CD4-positive, CD25-positive, alpha-beta regulatory T cell (primary cell): ENCODE data around the gene DUSP28. TPM values are rescaled to one million over a fixed set of nuclear protein-coding genes. Genes with fewer than 3 reads are reported as not detected.

ENCODE experiments used
- ATAC-seq, 2 donors: fragments of 150-1000 bp; cut with Tn5 transposase; one replicate each; pipeline ENCODE4 v1.10.0; 2021; ENCODE audit warnings: low read depth in 2 of 2, moderate number of reproducible peaks in 2 of 2, moderate library complexity in 1 of 2
- DNase-seq, 3 donors: peaks; one replicate each; pipeline versions ENCODE4 v3.0.0 to v3.0.0-alpha.2; 2012 to 2022; ENCODE audit warnings: mixed read lengths in 1 of 3
- H3K27ac ChIP-seq: one replicate; pipeline ENCODE4 v1.7.0; 2013; ENCODE audit warnings: mild to moderate bottlenecking, low read length; ENCODE audit not compliant: insufficient read depth, poor library complexity, severe bottlenecking
- H3K27me3 ChIP-seq: one replicate; pipeline ENCODE4 v1.7.0; 2013; ENCODE audit warnings: low read length; ENCODE audit not compliant: control insufficient read depth, insufficient read depth
- H3K36me3 ChIP-seq: one replicate; pipeline ENCODE4 v1.7.0; 2013; ENCODE audit warnings: mild to moderate bottlenecking, low read length, moderate library complexity; ENCODE audit not compliant: control insufficient read depth, insufficient read depth
- H3K4me1 ChIP-seq: 2 replicates; pipeline ENCODE4 v1.7.0; 2013; ENCODE audit warnings: mild to moderate bottlenecking, low read length; ENCODE audit not compliant: insufficient read depth, control insufficient read depth, poor library complexity, severe bottlenecking
- H3K4me3 ChIP-seq: one replicate; pipeline ENCODE4 v1.7.0; 2013; ENCODE audit warnings: low read depth, mild to moderate bottlenecking, low read length, moderate library complexity
- H3K9me3 ChIP-seq, 2 experiments: 1 replicate in 1 of 2; 2 replicates in 1 of 2; pipeline ENCODE4 v1.7.0; 2013; ENCODE audit warnings: low read length in 2 of 2, mild to moderate bottlenecking in 1 of 2, moderate library complexity in 1 of 2; ENCODE audit not compliant: control insufficient read depth in 2 of 2
- H3K27ac Mint-ChIP-seq, 3 donors: one replicate each; pipeline ENCODE4 v1.8.0; 2020 to 2022; ENCODE audit warnings: mild to moderate bottlenecking in 3 of 3, mixed read lengths in 3 of 3, moderate library complexity in 2 of 3
- H3K27me3 Mint-ChIP-seq: one replicate; pipeline ENCODE4 v1.8.0; 2022; ENCODE audit warnings: mild to moderate bottlenecking, mixed read lengths
- H3K36me3 Mint-ChIP-seq: one replicate; pipeline ENCODE4 v1.8.0; 2020; ENCODE audit warnings: mixed read lengths
- H3K4me1 Mint-ChIP-seq, 4 donors: one replicate each; pipeline ENCODE4 v1.8.0; 2020 to 2022; ENCODE audit warnings: mixed read lengths in 4 of 4, mild to moderate bottlenecking in 1 of 4
- H3K4me3 Mint-ChIP-seq, 4 donors: one replicate each; pipeline ENCODE4 v1.8.0; 2020 to 2022; ENCODE audit warnings: mild to moderate bottlenecking in 4 of 4, mixed read lengths in 4 of 4, moderate library complexity in 3 of 4
- H3K9me3 Mint-ChIP-seq, 7 donors: one replicate each; pipeline ENCODE4 v1.8.0; 2020 to 2022; ENCODE audit warnings: mixed read lengths in 7 of 7, mild to moderate bottlenecking in 3 of 7, moderate library complexity in 2 of 7
- polyA plus RNA-seq, 4 donors: library from polyadenylated mRNA; unstranded; fragments of 300-500 nt; fragmentation: Illumina TruSeq; gene quantifications; one replicate each; pipeline ENCODE4 v1.2.3, GENCODE V29; 2021
- total RNA-seq: library from RNA; stranded (reverse); gene quantifications from one replicate; pipeline ENCODE4 v1.2.3, GENCODE V29; 2022

The DUSP28 gene
- total RNA-seq (8.3 TPM), polyA plus RNA-seq (10 to 100 TPM; 14.9 to 27.2 (median 18.1) TPM)

- peak within 1 kb of the TSS; percentile 89 to 98 (median 94) for H3K4me3 Mint-ChIP-seq
These were observed at the start of gene DUSP28 for GRCh38 chr2:240560084-240560479. TSS of gene DUSP28 (plus strand) at chr2:240560357. CDS start at chr2:240560685, 328 bp downstream.

GRCh38 chr2:240510513-240511210 lies 49.5 kb upstream of the DUSP28 start:
- Mint-ChIP-seq H3K9me3 (peaks cover 0 to 2% (median 0%) of the 10 kb centered on the region in 7 donors), H3K27ac (peak overlapping the region in 1 of 3 donors; percentile 44), H3K4me3 (no peak overlapping the region), H3K36me3 (peaks cover 17% of the 10 kb centered on the region), H3K4me1 (peaks cover 5 to 12% (median 9%) of the 10 kb centered on the region in 4 donors), H3K27me3 (no peaks in the 10 kb centered on the region)
- H3K4me3 ChIP-seq = no peak overlapping the region
- no peak overlapping the region for H3K27ac ChIP-seq
- H3K36me3 ChIP-seq = no peaks in the 10 kb centered on the region
- no peaks in the 10 kb centered on the region for H3K27me3 ChIP-seq
- H3K9me3 ChIP-seq = no peaks in the 10 kb centered on the region
- DNase-seq (no peak), ATAC-seq (no peak)
- peaks cover 14% of the 10 kb centered on the region for H3K4me1 ChIP-seq

More at GRCh38 chr2:240560084-240560479, at the start of gene DUSP28:
- H3K36me3 ChIP-seq = no peaks in the 10 kb centered on the region
- DNase-seq (peak; percentile 85 to 91 (median 90)), ATAC-seq (peak; percentile 63 to 68)
- H3K4me3 ChIP-seq = peak within 1 kb of the TSS; percentile 90
- peaks cover 77% of the 10 kb centered on the region for H3K4me1 ChIP-seq
- Mint-ChIP-seq H3K9me3 (no peaks in the 10 kb centered on the region), H3K27me3 (peaks cover 4% of the 10 kb centered on the region), H3K27ac (peak within 1 kb of the TSS; percentile 84 to 95 (median 94)), H3K4me1 (peaks cover 28 to 76% (median 59%) of the 10 kb centered on the region in 4 donors), H3K36me3 (peaks cover 15% of the 10 kb centered on the region)
- no peaks in the 10 kb centered on the region for H3K9me3 ChIP-seq
- peak within 1 kb of the TSS; percentile 95 for H3K27ac ChIP-seq
- H3K27me3 ChIP-seq = no peaks in the 10 kb centered on the region

GRCh38 chr2:240511351-240512108 lies 48.6 kb upstream of the DUSP28 start:
- Histone ChIP-seq H3K4me3 (no peak overlapping the region), H3K36me3 (no peaks in the 10 kb centered on the region), H3K4me1 (peaks cover 14% of the 10 kb centered on the region), H3K27me3 (no peaks in the 10 kb centered on the region), H3K27ac (no peak overlapping the region), H3K9me3 (no peaks in the 10 kb centered on the region)
- Mint-ChIP-seq H3K4me1 (peaks cover 5 to 12% (median 9%) of the 10 kb centered on the region in 4 donors), H3K27ac (no peak overlapping the region), H3K36me3 (peaks cover 20% of the 10 kb centered on the region), H3K4me3 (no peak overlapping the region), H3K9me3 (peaks cover 0 to 2% (median 0%) of the 10 kb centered on the region in 7 donors), H3K27me3 (no peaks in the 10 kb centered on the region)
- DNase-seq (no peak), ATAC-seq (no peak)

GRCh38 chr2:240512109-240512485 lies 48.1 kb upstream of the DUSP28 start:
- no peak for ATAC-seq
- H3K36me3 Mint-ChIP-seq = peaks cover 20% of the 10 kb centered on the region
- Histone ChIP-seq H3K4me3 (no peak overlapping the region), H3K27ac (no peak overlapping the region), H3K36me3 (no peaks in the 10 kb centered on the region), H3K9me3 (no peaks in the 10 kb centered on the region), H3K4me1 (peaks cover 14% of the 10 kb centered on the region), H3K27me3 (no peaks in the 10 kb centered on the region)
- H3K9me3 Mint-ChIP-seq = peaks cover 0 to 2% (median 0%) of the 10 kb centered on the region in 7 donors
- H3K27me3 Mint-ChIP-seq = no peaks in the 10 kb centered on the region
- H3K4me1 Mint-ChIP-seq = peaks cover 5 to 12% (median 9%) of the 10 kb centered on the region in 4 donors
- H3K4me3 Mint-ChIP-seq = no peak overlapping the region
- no peak overlapping the region for H3K27ac Mint-ChIP-seq
- no peak for DNase-seq

- Histone ChIP-seq H3K9me3 (no peaks in the 10 kb centered on the region), H3K36me3 (no peaks in the 10 kb centered on the region), H3K4me1 (peaks cover 14% of the 10 kb centered on the region), H3K27ac (no peak overlapping the region), H3K4me3 (no peak overlapping the region), H3K27me3 (no peaks in the 10 kb centered on the region)
- peaks cover 0 to 2% (median 0%) of the 10 kb centered on the region in 7 donors for H3K9me3 Mint-ChIP-seq
- H3K27ac Mint-ChIP-seq = peak overlapping the region in 2 of 3 donors; percentile 10 to 69
- DNase-seq (no peak), ATAC-seq (no peak)
- H3K4me3 Mint-ChIP-seq = no peak overlapping the region
- peaks cover 24% of the 10 kb centered on the region for H3K36me3 Mint-ChIP-seq
- peaks cover 5 to 12% (median 9%) of the 10 kb centered on the region in 4 donors for H3K4me1 Mint-ChIP-seq
- no peaks in the 10 kb centered on the region for H3K27me3 Mint-ChIP-seq
These were observed 47.3 kb upstream of the DUSP28 start for GRCh38 chr2:240512666-240513535.

GRCh38 chr2:240513549-240514287 lies 46.4 kb upstream of the DUSP28 start:
- DNase-seq = peak; percentile 75 to 89 (median 84)
- no peaks in the 10 kb centered on the region for H3K36me3 ChIP-seq
- peak overlapping the region in 3 of 4 donors; percentile 3 to 9 (median 3) for H3K4me3 Mint-ChIP-seq
- peaks cover 14% of the 10 kb centered on the region for H3K4me1 ChIP-seq
- peak overlapping the region; percentile 80 for H3K27ac ChIP-seq
- no peaks in the 10 kb centered on the region for H3K27me3 Mint-ChIP-seq
- H3K27ac Mint-ChIP-seq = peak overlapping the region; percentile 88 to 91 (median 91)
- H3K4me3 ChIP-seq = peak overlapping the region; percentile 56
- peaks cover 0 to 2% (median 0%) of the 10 kb centered on the region in 7 donors for H3K9me3 Mint-ChIP-seq
- H3K9me3 ChIP-seq = no peaks in the 10 kb centered on the region
- no peaks in the 10 kb centered on the region for H3K27me3 ChIP-seq
- H3K4me1 Mint-ChIP-seq = peaks cover 5 to 12% (median 9%) of the 10 kb centered on the region in 4 donors
- ATAC-seq = peak; percentile 98 to 99
- peaks cover 20% of the 10 kb centered on the region for H3K36me3 Mint-ChIP-seq
